NCI-H2196 (cell line): ENCODE measurements around the gene FLII.
"Not testable (repeated sequence)": the region's sequence is repeated elsewhere in the genome, so short reads cannot be mapped to it uniquely, and the experiment has no call there.

Experiments
- DNase-seq: peaks from one replicate; lab custom pipeline; 2025; ENCODE audit not compliant: unreplicated experiment; lab: John Stamatoyannopoulos, UW

The FLII gene

DNA sequence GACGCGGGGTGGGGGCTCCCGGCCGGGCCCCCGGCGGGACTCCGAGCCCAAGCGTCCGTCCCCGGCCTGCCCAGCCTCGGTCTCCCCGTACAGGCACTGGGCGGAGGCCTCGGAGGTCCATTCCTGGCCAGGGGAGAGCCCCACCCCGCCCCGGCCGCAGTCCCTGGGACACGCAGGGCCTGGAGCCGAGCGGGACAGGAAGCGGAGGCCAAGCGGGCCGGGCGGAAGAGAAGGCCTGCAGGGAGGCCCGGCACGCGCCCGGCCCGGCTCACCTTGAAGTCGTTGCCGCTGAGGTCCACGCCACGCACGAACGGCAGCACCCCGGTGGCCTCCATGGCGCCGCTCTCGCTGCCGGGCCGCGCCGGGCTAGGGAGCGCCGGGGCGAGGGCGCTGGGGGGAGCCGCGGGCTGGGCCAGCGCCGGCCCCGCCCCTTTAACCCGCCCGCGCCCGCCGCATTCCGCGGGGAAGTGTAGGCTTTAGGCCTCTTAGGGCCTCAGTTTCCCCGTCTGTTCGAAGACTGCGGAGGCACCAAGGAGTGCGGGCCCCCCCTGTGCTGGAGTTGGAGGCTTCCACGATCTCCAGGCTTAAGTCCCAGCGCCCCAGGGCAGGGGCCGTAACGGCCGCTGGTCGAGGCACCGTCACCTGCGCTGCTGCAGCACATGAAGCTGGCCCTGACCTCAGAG lies at the start of gene FLII:
Gene FLII, minus strand, starts transcription at position 383 of the 683 bp plus-strand sequence. Its CDS starts 48 bp downstream, at position 335.
- DNase-seq = peak; percentile 19

- DNase-seq = not testable (repeated sequence)
These were observed 44.7 kb upstream of the FLII start for GRCh38 chr17:18303206-18303605.

- no peak for DNase-seq
These were observed 42.4 kb upstream of the FLII start for GRCh38 chr17:18300725-18301480.

DNA sequence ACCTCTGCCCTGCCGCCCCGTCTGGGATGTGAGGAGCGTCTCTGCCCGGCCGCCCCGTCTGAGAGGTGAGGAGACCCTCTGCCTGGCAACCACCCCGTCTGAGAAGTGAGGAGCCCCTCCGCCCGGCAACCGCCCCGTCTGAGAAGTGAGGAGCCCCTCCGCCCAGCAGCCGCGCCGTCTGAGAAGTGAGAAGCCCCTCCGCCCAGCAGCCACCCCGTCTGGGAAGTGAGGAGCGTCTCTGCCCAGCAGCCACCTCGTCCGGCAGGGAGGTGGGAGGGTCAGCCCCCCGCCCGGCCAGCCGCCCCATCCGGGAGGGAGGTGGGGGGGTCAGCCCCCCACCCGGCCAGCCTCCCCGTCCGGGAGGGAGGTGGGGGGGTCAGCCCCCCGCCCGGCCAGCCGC lies 39.5 kb upstream of the FLII start:
- DNase-seq = not testable (repeated sequence)

DNA sequence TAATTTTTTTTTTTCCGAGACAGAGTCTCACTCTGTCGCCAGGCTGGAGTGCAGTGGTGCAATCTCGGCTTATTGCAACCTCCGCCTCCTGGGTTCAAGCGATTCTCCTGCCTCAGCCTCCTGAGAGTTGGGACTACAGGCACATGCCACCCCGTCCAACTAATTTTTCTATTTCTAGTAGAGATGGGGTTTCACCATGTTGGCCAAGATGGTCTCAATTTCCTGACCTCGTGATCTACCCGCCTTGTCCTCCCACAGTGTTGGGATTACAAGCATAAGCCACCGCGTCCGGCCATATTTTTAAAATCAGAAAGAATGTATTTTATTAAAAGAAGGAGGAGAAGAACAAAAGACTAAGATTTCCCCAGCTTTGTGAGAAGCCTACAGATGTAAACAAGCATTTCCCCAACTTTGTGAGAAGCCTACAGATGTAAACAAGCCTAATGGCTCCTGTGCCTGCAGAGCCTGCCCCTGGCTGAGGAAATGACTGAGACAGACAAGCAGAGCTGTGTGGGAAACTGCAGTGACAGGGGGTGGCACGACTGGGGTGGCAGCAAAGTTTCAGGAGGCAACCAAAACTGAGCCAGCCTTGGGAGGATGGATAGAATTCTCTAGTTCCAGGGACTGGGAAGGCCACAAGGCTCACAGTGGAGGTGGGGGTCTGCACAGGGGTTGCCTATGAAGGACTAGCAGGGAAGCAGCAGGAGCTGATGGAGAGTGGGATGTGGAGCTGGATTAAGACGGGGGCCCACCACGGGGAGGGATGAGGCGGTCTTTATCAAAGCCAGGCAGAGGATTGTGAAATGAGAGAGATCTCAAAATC lies 33.4 kb upstream of the FLII start:
- DNase-seq = no peak

DNA sequence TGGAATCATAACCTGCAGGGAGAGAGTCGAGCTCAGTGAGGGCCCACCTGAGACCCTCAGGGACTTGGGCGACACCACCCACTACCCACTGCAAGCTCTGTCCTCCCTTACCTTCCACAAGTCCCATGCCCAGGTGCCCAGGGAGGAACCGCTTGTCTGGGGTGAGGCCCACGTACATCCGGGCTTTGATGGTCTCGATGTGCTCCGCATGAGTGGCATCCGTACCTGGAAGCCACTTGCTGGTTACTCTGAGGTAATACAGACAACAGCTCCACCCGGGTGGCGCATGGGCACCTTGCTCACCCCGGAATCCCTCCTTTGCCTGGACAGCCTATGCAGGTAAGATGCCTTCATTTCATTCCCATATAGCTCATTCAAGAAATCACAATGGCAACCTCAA lies 26.8 kb upstream of the FLII start:
- no peak for DNase-seq

GRCh38 chr17:18281788-18282187 lies 23.2 kb upstream of the FLII start:
- no peak for DNase-seq

DNA sequence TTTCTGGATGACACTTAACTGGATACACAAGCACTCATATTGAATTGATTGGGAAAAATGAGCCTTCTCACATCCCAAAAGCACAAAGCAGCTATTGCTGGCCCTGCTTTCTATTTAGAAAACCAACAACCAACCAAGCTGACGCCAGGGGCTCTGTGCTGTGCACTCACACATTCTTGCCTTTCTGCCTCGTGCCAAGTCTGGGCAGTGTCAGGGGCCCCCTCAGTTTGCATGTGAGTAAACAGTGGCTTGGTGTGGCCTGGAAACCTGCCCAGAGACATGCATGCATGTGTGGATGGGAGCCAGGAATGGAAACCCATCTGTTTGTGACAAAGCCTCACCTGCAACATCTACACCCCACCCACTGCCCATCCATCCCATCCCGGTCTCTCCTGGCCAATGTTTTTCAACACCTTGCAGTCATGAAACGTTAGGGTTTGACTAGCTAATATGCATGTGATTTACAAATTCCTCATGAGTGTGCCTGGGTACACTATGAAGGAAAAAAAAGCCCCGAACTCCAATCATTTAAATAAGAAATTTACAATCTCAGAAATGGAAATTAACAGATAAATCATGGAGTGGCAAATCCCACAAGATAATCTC lies 22.3 kb upstream of the FLII start:
- DNase-seq = no peak

DNA sequence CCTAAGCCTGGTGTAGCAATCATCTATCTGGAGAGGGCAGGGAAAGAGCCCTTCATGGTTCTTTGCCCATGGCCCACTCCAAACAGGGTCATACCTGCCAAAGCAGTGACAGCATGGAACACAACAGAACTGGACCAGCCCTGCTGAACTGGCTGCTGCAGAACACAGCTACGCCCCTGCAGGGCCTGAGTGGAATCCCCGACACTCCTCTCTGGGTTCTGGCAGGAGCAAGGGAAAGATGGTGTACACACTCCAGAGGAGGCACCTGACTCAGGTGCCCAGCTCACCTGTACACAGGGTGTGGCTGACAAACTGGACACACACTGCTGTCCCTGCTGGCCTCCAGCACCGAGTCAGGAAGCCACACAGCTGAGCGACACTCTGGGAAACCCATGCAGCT lies 21.7 kb upstream of the FLII start:
- no peak for DNase-seq

DNA sequence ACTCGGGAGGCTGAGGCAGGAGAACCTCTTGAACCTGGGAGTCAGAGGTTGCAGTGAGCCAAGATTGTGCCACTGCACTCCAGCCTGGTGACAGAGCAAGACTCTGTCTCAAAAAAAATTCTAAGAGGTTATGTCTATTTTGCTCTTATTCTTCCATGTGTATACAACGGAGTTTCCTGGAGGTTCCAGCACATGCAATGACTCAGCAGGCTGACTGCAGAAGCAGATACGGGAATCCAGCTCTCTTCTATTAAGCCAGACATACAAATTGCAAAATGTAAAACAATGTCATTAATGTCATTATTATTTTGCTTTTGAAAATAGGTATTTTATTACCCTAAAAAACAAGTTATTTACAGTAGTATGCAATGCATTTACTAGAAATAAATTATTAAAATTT lies 20.3 kb upstream of the FLII start:
- DNase-seq = no peak

GRCh38 chr17:18277076-18277475 lies 18.5 kb upstream of the FLII start:
- no peak for DNase-seq

GRCh38 chr17:18270046-18270931 lies 11.8 kb upstream of the FLII start:
- DNase-seq = no peak

DNA sequence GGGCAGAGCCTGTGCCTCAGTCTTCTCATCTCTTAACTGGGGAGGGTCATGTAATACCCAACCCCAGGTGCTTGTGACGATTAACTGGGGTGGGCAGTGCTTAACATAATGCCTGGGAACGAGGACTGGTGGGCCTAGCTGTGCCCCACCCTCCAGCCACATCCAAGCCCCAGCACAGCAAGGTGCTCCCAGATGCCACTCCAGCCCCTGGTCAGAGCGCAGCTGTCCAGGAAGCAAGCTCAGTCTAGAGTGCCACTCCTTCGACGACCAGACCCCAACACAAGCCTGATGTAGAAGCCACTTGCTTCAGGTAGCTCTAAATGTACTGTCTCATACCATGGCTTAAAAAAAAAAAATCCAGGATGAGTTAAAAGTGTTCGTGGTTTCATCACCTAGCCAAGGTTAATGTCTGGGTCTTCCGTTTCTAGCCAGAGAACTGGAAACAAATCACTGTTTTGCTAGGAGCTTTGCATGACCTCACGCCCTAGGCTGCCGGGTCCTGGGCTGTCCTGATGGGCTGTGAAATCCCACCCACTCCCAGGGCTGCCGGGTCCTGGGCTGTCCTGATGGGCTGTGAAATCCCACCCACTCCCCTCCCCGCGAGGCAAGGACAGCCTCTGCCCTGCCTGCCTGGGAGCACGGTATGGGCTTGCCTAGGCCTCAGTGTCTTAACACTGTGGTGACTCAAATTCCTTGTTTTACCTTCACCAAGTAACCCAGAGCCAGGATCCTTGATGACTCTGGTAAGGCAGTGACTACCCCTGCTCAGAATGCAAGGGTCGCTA lies 9.6 kb upstream of the FLII start:
- DNase-seq = no peak

DNA sequence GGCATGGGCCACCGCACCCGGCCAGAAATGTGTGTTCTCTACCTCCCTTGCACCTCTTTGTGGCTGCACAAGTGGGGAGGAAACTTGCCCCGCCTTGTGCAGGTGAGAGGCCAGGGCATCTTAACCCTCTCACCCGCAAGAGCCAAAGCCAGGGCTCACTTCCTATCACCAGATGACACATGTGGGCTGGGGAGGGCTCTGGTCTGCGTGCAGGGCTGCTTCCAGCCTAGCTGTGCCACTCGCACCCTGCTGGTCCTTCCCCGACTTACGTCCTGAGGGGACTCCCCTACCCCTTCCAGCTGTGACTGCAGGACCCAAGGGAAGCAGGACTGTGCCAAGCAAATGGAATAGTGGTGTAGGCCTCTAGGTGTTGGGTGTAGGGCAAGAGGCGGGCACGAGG lies 8.8 kb upstream of the FLII start:
- DNase-seq = no peak

- no peak for DNase-seq
These were observed 5.5 kb upstream of the FLII start for GRCh38 chr17:18263885-18264682.

GRCh38 chr17:18262641-18263040 lies 4.1 kb upstream of the FLII start:
- DNase-seq = no peak

DNA sequence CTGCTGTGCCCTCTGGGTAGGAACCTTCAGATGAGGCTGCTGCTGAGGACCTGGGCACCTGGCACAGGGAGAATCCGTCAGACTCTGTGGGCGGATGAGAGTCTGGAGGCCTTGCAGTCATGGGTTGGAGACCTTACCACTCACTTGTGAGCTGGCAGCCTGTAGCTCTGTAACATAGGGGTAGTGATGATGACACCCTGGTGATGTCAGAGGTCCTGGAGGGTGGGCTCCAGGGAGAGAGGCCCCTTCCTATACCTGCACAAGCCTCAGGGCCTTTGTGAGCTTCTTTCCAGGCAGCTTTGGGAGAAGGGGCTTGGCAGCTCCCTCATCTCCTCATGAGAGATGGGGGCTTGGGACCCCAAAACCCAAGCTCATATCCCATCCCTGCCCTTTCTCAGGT lies 3.6 kb upstream of the FLII start:
- no peak for DNase-seq

GRCh38 chr17:18261659-18262058 lies 3.1 kb upstream of the FLII start:
- no peak for DNase-seq

- no peak for DNase-seq
These were observed 2.6 kb upstream of the FLII start for GRCh38 chr17:18261146-18261515.
